ENCODE measurements around the gene PRSS27.
"Not testable (repeated sequence)": the region's sequence is repeated elsewhere in the genome, so short reads cannot be mapped to it uniquely, and the experiment has no call there.

The PRSS27 gene

GRCh38 chr16:2721634-2722173, 1.7 kb upstream of the PRSS27 start:
- DNase-seq = not testable (repeated sequence)

DNA sequence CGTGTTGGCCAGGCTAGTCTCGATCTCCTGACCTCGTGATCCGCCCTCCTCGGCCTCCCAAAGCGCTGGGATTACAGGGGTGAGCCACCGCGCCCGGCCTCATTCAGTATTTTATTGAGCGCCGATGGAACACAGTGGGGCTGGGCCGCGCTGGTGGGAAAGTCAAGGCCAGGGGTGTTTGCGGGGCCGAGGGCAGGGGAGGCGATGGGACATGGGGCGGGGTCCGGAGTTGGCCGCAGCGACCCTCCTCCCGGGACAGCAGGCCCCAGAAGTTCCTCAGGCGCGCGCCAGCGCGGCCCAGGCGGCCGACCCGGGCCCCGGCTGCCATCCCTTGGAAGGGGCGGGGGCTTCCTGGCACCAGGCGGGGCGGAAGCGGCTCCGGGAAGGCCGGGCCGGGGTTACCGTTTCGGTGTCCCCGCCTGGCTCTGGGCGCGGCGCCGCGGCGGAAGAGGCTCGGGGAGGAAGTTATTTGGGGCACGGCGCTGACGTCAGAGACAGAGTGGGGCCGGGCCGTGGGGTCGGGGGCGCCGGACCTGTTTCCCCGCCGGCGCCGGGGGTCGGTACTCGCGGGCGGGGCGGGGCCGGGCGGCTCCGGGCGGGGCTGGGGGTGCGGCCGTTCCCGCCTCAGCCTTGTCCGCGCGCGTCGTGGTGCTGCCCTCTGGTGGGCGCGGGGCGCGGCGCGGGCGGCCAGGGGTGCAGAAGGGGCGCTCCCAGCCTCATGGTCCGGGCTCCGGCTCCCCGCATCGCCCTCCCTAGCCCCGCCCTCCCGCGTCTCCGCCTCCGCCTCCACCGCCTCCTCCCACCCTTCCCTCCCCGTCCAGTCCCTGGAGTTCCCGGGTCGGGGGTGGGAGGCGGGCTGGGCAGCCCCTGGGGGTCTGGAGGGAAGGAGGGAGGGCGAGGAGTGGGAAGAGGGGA, 952 bp upstream of the PRSS27 start:
- peak; percentile 79 for DNase-seq

- no peak for DNase-seq
Observed at GRCh38 chr16:2719328-2720063, 528 bp downstream of the PRSS27 start.

- DNase-seq = no peak
Observed at GRCh38 chr16:2717383-2718263, 2.4 kb downstream of the PRSS27 start.

GRCh38 chr16:2716948-2717347, 3.1 kb downstream of the PRSS27 start:
- no peak for DNase-seq

GRCh38 chr16:2715966-2716885, 3.8 kb downstream of the PRSS27 start:
- DNase-seq = no peak

DNA sequence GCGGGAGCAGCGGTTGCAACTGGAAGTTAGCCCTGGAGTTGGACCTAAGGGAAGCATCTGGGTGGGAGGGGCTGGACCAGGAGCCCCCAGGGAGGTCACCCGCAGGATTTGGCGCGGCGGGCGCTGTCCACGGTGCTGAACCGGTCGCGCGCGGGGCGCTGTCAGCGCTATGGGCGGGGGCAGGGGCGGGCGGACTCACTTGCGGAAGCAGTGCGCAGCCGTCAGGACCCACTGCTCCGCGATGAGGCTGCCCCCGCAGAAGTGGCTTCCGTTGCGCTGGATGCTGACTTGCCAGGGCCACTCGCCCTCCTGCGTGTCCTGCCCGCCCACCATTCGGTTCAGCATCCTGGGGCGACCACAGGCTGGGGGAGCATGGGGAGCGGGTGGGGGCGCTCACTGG, 4.5 kb downstream of the PRSS27 start:
- DNase-seq = peak; percentile 74

DNA sequence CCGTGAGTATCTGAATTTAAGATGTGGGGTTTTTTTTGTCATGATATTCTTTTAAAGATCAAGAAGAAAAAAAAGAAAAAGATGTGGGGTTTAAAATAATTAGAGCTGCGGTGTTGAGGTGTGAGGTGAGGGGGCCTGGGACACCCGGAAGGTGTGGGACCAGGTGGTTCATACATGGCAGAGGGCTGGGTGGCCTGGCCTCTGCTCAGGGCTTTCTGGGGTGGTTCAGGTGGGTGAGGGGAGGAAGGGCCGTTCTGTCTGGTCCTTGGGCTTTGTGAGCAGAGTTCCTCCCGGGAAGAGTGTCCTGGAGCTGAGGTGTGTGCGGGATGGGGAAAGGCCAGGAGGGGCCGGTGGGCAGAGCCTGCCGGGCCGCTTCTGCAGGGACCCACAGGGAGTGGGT, 5.0 kb downstream of the PRSS27 start:
- no peak for DNase-seq

- DNase-seq = no peak
Observed at GRCh38 chr16:2713985-2714774, 5.8 kb downstream of the PRSS27 start.

- DNase-seq = no peak
Observed at GRCh38 chr16:2713523-2713922, 6.5 kb downstream of the PRSS27 start.

DNA sequence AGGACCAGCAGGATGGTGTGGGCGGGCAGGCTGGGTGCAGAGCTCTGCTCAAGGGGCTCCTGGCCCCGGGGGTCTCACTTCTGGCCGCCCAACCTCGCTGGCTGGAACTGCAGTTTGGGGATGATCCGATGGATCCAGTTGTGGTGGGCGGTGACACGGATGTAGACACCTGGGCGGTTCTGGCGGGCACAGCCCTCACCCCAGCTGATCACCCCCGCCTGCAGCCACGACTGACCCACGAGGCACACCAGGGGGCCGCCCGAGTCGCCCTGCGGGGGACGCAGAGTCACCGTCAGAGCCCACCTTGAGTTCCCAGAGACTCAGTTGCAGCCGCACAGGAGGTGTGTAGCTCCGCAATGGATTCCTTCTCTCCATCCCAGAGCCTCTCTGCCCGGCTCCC, 7.5 kb downstream of the PRSS27 start:
- no peak for DNase-seq

DNA sequence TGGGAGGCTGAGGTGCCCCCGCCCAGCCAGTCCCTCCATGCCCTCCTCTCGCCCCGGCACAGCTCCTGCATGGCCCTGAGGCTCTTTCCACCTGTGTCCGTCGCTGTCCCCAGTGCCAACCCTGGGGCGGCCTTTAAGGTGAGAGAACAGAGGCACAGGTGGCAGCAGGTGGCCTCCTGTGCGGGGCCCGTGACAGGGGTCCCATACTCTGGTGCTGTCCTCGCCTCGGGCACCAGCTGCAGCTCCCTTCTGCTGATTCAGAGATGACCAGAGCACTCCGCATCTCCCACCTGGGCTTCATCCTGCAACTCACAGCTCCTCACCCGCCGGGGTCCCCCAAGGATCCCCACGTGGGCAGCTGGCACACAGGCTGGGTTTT, 8.0 kb downstream of the PRSS27 start:
- DNase-seq = no peak

DNA sequence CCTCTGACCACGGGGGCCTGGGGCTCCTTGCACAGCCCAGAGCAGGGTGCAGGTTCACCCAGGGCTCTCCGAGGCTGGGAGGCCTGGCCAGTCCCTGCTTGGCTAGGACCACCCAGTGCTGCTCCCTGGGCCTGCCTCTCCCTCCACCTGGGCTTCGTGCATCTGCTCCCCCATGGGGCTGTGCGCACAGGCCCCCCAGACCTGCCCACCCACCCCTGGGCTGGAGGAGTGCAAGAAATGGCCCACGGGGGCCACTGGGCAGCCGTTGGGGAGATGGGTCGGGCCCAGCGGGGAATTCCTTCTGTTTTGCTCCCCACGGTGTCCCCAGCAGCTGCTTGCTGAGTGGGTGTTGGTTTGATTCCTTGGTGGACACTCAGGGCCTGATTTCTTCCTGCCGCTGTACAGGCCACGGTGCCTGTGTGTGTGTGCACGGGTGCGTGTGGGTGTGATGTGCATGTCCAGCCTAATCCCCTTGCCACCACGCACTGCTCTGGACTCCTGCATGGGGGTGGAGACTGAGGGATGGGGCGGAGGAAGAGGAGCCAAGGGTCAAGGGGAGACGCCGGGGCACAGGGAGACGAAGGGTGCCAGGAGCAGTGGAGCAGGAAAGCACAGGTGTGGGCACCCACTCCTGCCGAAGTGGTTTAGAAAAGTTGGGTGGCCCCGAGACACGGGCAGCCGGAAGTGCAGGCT, 8.5 kb downstream of the PRSS27 start:
- no peak for DNase-seq

DNA sequence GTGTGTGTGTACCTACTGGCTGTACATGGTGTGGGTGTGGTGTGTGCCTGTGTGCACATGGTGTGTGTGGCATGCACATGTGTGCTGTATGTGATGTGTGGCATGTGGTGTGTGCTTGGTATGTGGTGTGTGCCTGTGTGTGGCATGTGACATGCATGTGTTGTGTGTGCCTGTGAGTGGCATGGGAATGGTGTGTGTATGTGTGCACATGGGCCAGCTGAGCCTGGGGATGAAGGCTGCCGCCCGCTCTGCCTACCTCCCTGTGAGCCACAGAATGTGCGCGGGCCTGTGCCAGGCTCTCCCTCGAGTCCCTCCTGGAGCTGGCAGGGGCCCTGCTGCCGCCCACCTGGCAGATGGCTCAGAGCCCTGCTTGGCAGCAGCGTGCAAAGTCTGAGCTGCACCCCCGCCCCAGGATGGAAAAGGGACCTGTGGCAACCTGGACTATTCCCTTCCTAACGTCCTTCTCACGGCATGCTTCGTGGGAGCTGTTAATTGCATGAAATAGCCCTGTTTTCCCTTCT, 9.3 kb downstream of the PRSS27 start:
- no peak for DNase-seq

DNA sequence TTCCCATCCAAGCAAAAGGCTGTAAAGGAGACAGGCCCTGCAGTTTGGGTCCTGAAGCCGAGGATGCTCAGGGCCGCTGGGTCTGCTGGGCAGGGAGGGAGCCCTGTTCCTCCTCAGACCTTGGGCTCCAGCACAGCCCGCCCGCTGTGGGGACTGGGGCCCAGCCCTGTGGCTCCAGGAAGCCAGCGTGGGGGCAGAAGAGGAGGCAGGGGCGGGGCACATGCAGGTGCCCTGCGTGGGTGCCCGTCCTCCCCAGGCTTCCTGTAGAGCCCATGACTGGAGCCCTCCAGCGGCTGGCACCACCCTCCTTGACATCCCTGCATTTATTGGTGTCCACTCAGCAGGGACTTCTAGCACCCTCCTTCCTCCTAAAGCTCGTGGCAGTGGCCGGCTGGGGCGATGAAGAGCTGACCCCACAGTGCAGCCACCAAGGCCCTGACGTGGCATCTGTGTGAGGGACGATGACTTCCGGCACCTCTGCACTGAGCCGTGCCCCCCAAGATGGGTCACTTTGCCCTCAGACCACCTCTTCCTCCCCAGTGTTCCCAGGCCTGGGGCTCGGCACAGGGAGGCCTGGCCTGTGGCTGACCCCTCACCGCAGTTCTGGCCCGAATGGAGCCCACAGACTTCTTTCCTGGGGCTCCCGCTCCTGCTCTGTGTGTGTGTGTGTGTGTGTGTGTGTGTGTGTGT, 9.9 kb downstream of the PRSS27 start:
- no peak for DNase-seq

DNA sequence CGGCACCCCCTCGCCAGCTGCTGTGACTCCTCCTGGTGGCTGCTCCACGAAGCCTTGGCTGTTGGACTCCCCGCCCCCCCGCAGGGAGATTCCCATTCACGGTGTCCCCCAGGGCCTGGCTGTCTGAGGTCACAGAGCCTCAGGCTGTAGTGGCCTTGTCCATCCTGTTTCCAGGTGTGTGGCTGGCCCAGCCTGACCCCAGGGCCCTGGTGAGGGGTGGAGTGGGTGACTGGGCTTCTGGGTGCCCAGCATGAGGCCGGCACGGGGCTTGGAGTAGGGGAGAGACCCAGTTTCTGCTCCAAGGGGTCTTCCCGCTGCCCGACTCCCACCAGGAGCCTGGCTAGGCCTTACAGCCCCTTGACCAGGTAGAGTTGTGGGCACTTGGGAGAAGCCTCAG, 10.4 kb downstream of the PRSS27 start:
- DNase-seq = no peak

DNA sequence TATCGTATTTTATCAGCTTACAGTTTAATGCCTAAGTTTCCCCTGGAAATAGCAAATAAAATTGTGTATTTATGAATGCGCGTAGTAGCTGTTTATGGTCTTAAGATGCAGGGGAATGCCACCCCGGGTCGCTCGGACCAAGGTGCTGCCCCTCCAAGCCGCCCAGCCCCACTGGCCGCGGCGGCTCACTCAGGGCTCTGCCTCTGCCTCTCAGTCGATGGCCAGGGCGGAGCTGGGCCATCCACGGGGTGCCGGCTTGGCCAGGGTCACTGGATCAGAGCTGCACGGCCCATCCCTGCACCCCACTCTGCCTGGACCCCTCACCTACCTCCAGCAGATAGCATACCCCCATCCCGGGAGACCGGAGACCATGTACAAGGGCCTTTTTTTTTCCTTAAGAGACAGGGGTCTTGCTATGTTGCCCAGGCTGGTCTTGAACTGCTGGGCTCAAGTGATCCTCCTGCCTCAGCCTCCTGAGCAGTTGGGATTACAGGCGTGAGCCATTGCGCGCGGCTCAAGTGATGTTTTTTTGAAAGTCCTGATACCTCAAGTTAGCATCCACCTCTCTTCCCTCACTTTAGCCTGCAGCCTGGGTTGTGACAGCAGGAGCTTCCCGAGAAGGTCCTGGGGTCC, 11.0 kb downstream of the PRSS27 start:
- DNase-seq = no peak

DNA sequence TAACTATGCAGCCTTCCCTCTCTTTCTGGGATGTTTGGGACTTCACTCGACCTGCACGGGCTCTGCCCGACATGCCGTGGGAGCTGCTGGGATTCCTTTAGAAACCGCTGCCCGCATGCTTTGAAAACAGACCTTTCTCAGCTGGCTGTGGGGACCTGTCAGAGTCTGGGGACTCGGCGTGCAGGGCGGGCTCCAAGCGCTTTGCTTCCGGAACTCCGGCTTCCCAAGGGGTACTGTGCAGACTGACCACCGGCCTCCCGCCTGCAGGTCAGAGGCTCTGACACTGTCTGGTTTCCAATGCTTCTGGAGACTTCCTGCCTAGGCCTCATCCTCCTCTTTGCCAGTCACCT, 11.8 kb downstream of the PRSS27 start:
- DNase-seq = no peak

All from activated gamma-delta T cell (primary cell).